Ovary (tissue), 3 donors: ENCODE results near the gene NEU4.

Experiments
- POLR2A ChIP-seq: fragments of 450-650 bp; IDR thresholded peaks from one replicate; pipeline ENCODE4 v1.6.1; 2017; ENCODE audit warnings: antibody characterized with exemption, mild to moderate bottlenecking, moderate library complexity
- TF ChIP-seq, protein P1 (sequence below), 3 donors: fragments of 450-650 bp in 2 of 3; fragments of 200-600 bp in 1 of 3; IDR thresholded peaks; one replicate each; pipeline versions ENCODE4 v1.5.1 to v1.8.0; 2016 to 2022; ENCODE audit warnings: antibody characterized with exemption in 3 of 3, mild to moderate bottlenecking in 1 of 3
- donor health status: DM: no; HTN: no; CAD: no.

DNA sequence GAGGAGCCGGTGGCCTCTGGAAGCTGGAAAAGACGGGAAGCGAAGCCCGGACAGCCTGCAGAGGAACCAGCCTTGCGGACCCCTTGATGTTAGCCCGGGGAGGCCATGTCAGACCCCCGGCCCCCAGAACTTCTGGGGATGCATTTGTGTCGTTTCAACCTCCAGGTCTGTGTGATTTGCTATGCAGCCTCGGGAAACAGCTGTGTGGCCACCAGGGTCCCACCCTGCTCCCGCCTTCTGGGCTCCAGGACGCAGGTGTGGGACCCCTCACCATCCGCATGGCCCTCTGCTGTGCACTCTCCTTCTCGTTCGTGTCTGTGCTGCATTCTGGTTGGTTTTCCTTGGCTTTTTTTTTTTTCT is 13.3 kb downstream of the NEU4 start:
- no peak for TF ChIP-seq POLR2A
- TF ChIP-seq, protein P1, sequence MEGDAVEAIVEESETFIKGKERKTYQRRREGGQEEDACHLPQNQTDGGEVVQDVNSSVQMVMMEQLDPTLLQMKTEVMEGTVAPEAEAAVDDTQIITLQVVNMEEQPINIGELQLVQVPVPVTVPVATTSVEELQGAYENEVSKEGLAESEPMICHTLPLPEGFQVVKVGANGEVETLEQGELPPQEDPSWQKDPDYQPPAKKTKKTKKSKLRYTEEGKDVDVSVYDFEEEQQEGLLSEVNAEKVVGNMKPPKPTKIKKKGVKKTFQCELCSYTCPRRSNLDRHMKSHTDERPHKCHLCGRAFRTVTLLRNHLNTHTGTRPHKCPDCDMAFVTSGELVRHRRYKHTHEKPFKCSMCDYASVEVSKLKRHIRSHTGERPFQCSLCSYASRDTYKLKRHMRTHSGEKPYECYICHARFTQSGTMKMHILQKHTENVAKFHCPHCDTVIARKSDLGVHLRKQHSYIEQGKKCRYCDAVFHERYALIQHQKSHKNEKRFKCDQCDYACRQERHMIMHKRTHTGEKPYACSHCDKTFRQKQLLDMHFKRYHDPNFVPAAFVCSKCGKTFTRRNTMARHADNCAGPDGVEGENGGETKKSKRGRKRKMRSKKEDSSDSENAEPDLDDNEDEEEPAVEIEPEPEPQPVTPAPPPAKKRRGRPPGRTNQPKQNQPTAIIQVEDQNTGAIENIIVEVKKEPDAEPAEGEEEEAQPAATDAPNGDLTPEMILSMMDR (IDR thresholded peaks at IDR 0.05), result no peak
